ENCODE results near the gene TRIP12.
"Not testable (repeated sequence)": the region's sequence is repeated elsewhere in the genome, so short reads cannot be mapped to it uniquely, and the experiment has no call there.

DNA sequence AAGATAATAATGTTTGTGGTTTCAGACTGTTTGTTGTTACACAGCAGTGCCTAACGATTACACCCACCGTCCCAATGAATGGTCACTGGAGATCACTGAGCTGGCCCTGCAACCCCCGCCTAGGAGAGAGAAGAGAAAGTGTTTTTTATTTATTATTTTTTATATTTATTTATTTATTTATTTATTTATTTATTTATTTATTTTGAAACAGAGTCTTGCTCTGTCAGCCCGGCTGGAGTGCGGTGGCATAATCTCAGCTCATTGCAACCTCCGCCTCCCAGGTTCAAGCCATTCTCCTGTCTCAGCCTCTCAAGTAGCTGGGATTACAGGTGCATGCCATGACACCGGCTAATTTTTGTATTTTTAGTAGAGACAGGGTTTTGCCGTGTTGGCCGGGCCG, 164.3 kb downstream of the TRIP12 start:
- TF ChIP-seq, protein P1, sequence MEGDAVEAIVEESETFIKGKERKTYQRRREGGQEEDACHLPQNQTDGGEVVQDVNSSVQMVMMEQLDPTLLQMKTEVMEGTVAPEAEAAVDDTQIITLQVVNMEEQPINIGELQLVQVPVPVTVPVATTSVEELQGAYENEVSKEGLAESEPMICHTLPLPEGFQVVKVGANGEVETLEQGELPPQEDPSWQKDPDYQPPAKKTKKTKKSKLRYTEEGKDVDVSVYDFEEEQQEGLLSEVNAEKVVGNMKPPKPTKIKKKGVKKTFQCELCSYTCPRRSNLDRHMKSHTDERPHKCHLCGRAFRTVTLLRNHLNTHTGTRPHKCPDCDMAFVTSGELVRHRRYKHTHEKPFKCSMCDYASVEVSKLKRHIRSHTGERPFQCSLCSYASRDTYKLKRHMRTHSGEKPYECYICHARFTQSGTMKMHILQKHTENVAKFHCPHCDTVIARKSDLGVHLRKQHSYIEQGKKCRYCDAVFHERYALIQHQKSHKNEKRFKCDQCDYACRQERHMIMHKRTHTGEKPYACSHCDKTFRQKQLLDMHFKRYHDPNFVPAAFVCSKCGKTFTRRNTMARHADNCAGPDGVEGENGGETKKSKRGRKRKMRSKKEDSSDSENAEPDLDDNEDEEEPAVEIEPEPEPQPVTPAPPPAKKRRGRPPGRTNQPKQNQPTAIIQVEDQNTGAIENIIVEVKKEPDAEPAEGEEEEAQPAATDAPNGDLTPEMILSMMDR (IDR thresholded peaks at IDR 0.05; ENCODE audit: insufficient read depth, low read length), result not testable (repeated sequence)
- TF ChIP-seq POLR2AphosphoS5 (IDR thresholded peaks at IDR 0.05; ENCODE audit: low read depth); GABPA (IDR thresholded peaks at IDR 0.05; ENCODE audit: low read depth); SPI1 (IDR thresholded peaks at IDR 0.05; ENCODE audit: borderline replicate concordance, low read depth): not testable (repeated sequence)
- TF ChIP-seq, protein P2, sequence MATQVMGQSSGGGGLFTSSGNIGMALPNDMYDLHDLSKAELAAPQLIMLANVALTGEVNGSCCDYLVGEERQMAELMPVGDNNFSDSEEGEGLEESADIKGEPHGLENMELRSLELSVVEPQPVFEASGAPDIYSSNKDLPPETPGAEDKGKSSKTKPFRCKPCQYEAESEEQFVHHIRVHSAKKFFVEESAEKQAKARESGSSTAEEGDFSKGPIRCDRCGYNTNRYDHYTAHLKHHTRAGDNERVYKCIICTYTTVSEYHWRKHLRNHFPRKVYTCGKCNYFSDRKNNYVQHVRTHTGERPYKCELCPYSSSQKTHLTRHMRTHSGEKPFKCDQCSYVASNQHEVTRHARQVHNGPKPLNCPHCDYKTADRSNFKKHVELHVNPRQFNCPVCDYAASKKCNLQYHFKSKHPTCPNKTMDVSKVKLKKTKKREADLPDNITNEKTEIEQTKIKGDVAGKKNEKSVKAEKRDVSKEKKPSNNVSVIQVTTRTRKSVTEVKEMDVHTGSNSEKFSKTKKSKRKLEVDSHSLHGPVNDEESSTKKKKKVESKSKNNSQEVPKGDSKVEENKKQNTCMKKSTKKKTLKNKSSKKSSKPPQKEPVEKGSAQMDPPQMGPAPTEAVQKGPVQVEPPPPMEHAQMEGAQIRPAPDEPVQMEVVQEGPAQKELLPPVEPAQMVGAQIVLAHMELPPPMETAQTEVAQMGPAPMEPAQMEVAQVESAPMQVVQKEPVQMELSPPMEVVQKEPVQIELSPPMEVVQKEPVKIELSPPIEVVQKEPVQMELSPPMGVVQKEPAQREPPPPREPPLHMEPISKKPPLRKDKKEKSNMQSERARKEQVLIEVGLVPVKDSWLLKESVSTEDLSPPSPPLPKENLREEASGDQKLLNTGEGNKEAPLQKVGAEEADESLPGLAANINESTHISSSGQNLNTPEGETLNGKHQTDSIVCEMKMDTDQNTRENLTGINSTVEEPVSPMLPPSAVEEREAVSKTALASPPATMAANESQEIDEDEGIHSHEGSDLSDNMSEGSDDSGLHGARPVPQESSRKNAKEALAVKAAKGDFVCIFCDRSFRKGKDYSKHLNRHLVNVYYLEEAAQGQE (IDR thresholded peaks at IDR 0.05; ENCODE audit: insufficient replicate concordance, low read depth), result not testable (repeated sequence)
